Measurements from ENCODE around the gene PLCB2.

- TF ChIP-seq PBX3 (CRISPR knock-in tag; IDR thresholded peaks at IDR 0.05) (no peak), RBAK (tag by site-specific recombination; IDR thresholded peaks at IDR 0.05) (no peak), ZSCAN5A (tag by site-specific recombination; IDR thresholded peaks at IDR 0.05) (no peak), REST (tag by site-specific recombination; IDR thresholded peaks at IDR 0.05) (no peak), ZXDB (tag by site-specific recombination; IDR thresholded peaks at IDR 0.05) (no peak), CTCF (tag by site-specific recombination; IDR thresholded peaks at IDR 0.05) (no peak), ZNF792 (tag by site-specific recombination; IDR thresholded peaks at IDR 0.05) (no peak), SALL2 (tag by site-specific recombination; IDR thresholded peaks at IDR 0.05; ENCODE audit: borderline replicate concordance) (no peak), ZNF416 (tag by site-specific recombination; IDR thresholded peaks at IDR 0.05) (no peak)
Observed at GRCh38 chr15:40243126-40243810, 64.5 kb downstream of the PLCB2 start.
